ENCODE data around the gene MAP3K7.

Gene MAP3K7
- total RNA-seq, result 27.1 to 72.9 reads per million in 2 donors

DNA sequence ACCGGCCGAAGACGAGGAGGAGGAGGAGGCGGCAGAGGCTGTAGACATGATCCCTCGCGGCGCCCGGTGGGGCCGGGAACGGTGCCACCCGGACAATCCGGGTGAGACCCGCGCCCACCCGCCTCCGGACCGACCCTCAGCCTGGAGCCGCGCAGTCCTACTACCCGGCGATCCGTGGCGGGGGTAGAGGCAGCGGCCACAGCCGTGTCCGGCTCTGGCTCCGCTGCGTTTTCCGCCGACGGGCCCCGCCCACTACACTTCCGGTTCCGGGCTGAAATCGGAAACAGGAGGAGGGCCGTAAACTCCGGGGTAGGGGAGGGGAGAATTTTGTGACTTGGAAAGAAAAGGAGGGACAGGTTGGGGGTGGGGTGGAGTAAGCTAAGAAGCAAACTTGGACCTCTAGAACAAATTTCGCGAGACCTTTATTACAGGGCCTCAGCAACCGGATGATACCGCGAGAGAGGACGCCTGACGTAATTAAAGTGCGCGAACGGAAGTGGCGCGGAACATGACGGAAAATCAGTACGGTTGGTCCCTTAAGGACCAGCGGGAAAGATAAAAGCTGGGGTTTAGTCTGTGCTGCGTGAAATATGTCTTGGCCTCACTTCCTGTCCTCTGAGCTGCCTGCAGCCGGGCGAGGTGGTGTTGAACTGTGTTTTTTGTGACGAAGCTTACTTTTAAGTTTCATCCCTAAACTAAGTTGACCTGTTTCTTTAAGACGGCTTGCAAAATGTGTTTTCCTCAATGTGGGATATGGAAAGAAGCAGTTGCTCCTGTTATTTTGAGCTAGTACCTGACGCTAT, at the start of gene MAP3K7:
TSS of gene MAP3K7 (minus strand) at position 237 of the 803 bp plus-strand sequence. CDS start at position 48, 189 bp downstream.
- DNase-seq, result peak; percentile 71 to 96 (median 89)

DNA sequence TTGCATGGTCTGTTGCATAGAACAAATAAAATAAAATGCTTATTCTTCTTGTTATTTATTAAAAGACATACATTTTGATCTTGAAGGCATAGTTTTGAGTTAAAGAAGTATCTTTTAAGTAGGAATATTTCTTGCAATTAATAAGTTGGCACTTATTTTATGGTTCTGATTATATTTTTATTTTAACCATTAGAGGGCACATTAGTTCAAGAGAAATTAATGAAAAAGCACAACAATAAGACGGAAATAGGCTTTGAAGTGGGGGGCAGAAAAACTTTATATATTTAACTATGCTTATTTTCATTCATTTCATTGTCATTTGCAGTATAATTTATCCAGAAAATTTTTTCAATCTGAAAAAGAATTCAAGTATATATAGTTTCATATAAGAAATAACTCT, 44.2 kb upstream of the MAP3K7 start:
- no peak for DNase-seq

DNA sequence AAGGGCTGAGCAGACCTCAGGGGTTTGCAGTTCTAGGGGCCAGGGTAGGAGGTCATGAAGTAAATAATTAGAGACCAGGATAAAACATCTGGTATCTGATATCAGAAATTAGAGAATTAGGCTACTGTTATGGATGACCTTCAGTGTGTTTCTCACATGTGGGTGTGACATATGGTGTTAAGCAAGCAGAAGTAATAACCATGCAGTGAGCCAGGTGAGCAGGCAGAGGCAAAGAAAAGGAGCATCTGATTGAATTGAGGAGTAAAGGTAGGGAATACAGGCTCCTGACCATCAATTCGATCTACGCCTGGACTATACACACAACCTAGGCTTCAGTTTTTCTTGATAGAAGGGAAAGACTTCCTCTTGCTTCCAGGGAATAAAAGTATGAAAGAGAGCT, 34.7 kb upstream of the MAP3K7 start:
- no peak for DNase-seq

DNA sequence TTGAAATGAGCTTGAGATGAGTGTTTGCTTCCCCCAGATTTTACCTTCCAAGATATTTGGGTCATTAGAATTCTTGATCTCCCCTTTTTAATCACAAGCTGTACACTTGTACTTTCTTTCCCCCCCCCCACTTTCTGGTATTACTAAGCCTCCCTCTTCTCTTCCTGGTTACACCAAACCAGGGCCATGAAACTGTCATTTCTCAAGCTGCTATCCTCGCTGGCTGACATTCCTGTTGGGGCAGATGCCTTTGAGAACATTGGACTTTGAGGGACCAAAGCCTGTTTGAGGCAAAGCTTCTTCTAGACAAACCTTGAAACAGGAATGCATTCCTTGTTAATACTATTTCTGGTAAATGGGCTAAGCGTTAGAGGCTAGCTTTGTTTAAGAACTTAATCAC, 32.3 kb upstream of the MAP3K7 start:
- DNase-seq, result no peak

DNA sequence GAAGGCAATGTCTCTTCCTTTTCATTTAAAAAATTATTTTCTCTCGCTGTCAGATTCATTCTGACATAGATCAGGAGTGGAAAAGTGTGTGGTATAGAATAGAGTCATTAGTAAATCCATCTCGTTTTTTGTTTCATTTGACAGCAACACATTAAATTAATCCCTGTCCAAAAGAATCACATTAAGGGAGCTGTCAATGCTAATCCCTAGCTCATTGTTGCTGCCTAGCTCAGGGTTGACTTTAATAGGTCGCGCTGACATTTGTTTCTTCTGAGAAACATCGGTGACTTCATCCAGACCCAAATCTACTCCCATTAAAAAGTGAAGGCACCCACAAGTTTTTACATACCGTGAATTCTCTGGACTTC, 25.4 kb upstream of the MAP3K7 start:
- no peak for DNase-seq

DNA sequence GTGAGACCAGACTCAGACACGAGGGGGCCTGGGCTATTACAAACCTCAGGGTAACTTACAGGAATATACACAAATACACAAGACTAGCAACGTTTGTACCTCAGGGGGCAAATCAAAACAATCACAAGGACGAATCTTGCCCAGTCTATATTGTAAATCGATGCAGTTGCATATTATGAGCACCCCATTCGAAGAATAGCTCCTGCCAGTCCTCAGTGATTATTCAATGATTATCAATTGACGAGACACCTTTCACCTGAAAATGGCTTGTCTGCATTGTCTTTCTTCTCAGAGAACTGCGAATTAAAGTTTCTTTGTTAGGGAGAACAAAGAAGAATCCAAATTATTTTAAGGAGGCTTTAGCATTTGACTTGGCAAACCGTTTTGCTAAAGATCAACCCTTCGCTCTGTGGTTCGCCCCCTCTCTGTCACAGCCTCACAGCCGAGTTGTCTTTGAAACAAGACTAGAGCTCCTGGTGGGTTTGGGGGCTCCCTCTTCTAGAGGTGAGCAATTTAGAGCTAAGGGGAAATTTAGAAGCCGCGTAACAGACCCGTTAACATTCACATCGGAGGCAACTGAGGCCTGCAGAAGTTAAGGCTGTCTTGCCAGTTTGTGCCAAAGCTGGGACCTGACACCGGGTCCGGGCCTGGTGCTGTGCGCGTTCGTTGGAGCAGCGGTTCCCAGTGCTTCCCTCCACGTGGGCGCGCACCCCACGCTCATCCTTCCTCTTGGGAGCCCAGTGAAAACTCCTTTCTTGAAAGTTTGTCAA, 24.9 kb upstream of the MAP3K7 start:
- DNase-seq, result no peak

DNA sequence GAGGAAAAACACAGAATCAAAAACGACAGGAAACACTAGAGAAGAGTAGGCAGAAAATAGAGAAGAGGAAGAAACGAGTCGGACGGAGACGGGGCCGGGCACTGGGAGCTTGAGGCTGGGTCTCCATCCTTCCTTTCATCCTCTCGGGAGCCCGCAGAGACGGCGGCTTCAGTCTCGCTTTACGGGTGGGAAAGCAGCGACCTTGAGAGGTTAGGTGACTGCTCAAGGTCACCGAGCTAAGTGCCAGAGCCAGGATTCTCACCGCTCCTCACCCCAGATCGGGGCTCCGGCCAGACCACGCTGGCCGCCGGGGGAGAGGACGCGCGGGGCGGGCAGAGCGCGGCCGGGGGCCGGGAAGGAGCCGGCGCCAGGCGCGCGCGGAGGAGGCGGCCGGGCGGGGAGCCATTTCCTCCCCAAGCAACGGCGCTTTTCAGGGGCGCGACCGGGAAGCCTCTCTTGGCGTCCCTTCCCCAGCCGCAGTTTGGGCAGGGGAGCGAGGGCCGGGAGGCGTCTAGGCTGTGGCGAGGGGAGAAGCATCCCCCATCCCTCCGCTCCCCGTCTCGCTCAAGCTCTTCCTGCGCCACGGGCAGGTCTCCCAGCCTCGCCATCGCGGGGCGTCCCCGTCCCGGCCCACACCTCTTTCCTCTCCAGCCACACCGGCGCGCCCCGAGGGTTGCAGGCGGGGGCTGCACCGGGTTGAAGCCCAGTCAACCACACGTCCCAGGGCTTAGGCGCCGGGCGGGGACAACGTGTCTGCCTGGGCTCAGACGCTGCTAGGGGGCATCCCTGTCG, 24.1 kb upstream of the MAP3K7 start:
- DNase-seq, result peak in 2 of 5 experiments; percentile 2 to 25

DNA sequence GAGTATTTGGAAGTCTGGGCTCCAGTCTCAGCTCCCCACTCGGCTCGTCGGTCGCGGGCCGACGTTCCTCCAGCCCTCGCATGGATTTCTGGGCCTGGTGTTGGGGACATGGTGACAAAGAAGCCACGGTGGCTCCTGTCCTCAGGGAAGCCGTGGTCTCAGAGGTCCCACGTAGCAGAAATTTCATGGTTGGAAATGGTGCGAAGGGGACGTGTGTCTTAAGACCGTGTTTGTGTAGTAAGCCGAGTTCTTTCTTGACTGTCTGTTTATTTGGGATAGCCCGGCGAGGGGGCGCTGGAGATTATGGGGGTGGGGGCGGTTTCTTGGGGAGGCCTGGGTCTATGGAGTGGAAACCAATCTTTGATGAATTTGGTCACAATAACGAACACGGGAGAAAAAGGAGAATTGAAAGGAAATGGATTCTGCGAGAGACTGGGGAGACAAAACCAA, 23.5 kb upstream of the MAP3K7 start:
- no peak for DNase-seq

DNA sequence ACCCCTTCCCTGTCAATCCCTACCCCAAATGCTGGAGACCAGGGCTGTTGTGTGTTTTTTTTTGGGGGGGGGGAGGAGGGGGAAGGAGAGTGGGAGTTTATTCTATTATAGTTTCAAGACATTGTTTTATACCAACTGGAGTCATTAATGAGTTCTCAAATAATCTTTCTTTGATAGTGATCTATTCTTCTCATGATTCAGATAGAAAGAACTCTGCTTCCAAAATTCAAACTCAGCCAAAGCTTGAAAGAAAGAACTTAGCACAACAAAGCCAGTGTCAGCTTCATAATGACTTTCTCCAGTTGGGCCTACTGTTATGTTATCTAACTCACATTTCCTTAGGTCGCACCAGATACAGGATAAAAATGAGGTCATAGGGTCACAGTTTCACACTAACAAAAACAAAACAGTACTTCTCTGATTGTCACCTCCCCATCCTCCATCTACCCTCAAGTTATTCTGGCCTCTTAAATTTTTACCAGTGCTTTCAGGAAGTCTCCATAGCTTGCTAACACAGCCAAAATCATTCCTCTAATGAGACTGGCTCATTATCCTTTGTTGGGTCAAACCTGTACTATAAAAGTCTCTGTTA, 19.0 kb upstream of the MAP3K7 start:
- DNase-seq, result no peak

DNA sequence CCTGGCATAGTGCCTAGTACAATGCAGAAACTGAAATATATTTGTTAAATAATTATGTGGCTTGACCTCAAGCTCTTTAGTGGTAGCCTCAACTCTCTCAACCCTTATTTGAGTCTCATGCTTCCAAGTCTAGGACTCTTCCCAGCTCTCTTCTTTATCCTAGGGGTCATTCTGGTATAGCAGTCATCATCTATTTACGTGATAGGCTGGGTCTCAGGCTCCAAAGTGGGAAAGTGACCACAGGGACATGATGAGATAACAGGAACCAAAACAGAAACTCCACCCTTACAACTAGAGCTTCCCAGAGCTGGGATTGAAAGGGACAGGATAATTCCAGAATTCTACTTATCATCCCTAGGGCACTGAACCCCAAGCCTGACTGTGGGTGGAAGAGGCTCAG, 17.7 kb upstream of the MAP3K7 start:
- no peak for DNase-seq

DNA sequence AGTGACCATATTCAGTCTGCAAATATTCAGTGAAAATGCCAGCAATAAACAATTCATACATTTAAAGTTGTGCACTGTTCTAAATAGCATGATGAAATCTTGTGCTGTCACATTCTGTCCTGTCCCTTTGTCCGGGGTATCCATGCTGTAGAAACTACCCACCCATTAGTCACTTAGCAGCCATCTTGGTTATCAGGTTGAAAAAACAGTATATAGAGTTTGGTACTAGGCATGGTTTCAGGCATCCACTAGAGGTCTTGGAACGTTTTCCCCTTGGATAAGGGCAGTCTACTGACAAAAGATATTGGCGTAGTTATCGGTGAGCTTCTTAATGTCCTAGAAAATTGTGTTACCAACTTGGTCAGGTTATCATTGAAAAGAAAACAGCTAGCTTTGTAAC, 12.3 kb upstream of the MAP3K7 start:
- no peak for DNase-seq

DNA sequence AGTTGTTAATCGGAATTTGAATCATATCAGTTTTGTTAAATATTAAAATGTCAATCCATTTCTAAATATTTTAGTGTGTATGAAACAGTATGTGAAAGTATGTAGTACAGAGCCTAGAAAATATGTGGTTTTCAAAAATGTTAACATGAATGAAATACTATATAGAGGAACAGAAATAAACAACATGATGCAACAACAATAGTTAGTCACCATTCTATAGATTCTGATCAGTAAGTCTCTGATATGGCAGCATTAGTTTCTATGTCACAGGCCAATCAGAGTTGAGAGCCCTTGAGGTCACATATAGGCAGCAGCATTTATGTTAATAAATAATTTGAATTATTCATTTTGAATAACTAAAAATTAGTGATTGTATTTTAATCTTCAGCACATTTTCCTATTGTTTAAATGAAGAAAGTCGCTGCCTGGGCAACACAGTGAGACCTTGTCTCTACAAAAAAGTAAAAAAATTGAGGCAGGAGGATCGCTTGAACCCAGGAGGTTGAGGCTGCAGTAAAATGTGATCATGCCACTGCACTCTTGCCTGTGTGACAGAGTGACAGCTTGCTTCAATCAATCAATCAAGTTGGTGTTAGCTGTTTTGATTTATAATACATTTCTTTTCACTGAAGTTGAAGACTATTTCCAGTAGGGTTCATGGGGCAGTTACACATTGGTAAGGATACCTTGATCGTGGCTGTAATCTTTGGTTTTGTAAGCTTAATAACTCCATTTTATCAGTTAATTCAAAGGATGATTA, 11.5 kb upstream of the MAP3K7 start:
- no peak for DNase-seq

DNA sequence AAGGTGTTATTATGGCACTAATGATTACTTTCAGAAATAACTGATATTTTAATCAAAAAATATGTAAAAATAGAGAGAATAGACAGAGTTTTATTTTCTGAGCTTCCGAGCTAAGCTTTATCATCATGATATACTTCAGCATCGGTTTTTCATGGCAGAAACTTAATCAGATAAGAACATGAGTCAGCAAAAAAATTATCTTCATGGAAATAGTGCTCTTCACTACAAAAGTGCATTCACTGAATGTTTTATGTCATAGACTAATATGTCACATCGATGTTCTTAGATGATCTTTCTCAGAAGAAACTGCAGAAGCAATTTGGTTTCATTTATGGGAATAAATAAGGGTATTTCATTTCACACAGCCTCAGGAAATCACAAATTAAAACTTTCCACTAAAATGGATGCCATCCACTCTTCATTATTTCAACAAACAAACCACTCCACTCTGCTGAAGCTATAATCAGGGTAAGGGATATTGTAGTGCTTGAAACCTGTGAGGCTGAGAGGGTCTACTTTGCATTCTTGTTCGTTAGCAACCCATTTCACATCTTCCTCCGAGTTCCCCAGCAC, 10.2 kb upstream of the MAP3K7 start:
- no peak for DNase-seq

DNA sequence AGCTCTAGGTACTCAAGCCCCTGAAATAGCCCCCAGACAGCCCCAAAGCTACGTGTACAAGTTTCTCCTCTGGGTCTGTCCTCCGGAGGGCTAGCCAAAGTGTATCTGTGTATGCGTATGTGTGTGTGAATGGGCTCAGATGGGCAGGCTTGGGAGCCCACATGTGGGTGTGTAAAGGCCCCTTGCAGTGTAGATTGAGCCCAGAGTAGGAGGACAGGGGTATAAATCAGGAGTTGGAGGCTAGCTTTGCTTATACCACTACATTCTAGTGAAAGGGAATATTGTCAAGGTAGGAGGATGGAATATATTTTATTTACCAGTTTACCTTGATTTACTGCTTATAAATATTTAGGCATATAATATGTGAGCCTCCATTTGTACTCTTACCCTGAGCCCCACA, 9.0 kb upstream of the MAP3K7 start:
- no peak for DNase-seq

DNA sequence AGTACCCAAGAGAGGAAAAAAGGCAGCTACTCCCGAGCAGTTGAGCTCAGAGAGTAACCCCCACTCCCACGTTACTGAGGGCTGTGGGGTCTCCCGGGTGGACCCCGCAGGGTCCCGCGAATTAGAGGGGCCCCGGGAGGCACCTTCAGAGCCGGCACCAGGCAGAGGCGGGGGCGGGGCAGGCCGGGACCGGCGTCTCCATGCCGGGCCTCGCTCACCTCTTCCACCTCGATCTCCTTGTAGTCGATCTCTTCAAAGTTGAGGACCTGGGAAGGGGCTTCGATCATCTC, 381 bp downstream of the MAP3K7 start:
- peak in 1 of 5 experiments; percentile 11 for DNase-seq

DNA sequence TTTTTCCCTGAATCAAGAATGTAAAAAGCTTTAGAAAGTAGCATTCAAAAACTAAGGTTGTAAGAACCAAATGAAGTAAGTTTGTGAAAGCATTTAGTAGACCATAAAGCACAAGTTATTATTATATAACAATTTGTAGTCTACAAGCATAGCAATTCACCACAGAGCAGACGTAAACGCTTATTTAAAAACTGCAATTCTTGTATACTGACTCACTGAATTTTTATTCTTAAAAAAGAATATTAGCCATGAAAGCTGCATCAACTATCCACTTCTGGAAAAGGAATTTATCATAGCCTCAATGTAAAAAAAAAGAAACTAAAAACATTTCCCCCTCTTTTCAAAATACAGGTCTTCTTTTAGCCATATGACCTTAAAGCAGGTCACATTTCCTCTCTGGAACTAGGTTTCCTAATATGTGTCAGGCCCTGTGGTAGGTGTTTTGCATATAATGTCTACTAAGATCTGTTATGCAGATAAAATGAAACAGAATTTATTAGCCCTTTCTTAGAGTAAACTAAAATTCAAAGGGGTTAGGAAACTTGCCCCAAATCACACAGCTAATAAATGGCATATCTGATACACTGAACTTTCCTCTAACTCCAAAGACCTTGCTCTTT, 2.1 kb downstream of the MAP3K7 start:
- DNase-seq, result peak in 1 of 5 experiments; percentile 38

DNA sequence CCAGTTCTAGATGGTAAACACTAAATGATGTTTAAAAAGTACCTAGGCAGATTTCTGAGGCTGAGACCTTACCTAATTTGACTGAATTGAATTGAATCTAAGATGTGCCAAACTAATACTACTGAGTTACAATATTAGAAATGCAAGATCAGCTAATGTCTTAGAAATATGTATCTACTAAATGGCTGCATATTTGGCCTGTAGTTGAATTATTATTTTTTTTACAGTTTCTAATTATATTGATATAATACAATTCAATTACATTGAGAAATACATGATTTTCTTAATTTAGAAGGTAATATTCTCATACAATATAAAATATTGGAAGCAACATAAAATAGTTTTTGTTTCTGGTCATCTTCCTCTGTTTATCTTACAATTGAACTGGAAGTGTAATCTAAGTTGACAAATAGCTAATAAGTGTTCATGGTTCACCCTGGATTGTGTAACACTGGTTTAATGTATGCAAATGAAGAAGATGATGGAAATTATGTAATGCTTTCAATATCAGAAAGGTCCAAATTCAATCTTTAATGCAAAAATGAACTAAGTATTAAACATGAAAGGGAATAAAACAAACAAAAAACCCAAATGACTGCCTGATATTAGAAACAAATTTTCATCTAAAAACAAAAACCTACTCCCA, 2.9 kb downstream of the MAP3K7 start:
- DNase-seq, result no peak

DNA sequence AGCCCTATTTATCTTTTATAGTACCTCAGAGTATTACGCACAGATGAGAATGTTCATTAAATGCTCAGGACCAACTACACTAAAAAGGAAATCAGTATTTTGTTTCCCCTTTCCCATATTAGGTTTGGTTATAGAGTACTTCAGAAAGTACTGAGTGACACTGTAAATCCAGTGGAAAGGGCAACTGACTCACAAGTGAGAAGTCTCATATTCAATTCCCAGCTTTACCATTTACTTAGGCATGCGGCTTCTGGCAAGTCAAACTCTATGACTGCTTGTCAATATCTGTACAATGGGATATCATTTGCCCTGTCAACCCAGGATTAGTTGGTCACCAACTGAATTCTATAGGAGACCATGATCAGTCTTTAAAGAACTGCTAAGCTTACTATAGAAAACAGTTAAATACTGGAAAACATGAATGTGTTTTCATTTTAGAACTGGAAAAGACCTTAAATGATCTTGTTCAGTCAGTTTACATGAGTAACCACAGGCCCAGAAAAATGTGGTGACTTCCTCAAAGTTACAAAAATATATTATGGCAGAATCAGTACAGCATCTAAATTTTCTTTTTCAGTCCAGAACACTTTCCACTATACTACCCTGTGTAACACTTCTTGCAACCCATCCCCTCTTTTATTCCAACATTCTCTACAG, 3.6 kb downstream of the MAP3K7 start:
- DNase-seq, result no peak

DNA sequence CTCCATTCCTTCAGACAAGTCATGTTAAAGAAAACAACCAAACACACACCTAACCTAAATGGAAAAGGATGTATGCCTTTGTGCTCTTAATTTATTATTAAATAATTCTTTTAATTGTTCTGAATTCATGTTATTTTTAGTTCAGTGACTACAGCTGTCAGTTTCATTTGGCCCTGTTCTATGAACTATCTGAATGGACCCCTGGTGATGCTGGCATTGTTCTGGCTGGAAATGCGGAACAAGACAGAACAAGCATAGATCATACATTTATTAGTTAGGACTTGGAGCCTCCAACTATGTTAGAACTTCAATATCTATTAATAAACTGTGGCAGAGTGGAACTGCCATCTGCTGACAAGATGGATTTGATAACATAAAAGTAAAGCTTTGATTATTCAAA, 5.7 kb downstream of the MAP3K7 start:
- DNase-seq, result no peak

DNA sequence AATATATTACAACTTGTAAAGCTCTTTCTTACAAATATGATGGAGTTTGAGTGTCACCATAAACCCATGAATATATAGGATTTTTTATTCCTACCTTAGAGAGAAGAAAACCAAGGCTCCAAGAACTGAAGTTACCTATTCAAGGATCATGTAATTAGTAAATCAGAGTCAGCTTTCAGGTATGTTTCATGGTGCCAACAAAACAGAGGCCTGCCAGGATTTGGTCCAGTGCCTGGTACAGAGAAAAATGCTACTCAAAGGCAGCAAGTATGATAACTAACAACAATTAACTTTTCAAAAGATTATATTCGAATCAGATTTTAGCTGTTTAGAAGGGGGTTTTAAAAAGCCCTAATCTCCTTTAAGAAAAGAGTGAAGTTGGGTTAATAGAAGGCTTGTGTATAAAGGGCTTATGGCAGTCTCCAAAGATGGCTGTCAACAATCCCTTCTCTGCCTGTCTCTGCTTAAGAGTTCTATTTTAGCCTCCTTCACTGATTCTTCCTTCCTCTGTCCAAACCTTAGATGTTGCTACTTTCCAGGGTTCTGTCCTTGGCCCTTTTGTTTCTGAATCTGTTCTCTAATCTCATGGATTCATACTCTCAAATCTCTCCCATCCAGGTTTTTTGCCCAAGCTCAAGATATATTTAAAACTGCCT, 7.8 kb downstream of the MAP3K7 start:
- no peak for DNase-seq

All from T-helper 2 cell (primary cell).